Gastrocnemius medialis (tissue), 4 donors: Measurements from ENCODE around the gene CD244.

ENCODE experiments used
- POLR2A ChIP-seq, 2 donors: fragments of 450-650 bp; IDR thresholded peaks; one replicate each; pipeline ENCODE4 v1.6.1; 2017; ENCODE audit warnings: antibody characterized with exemption in 2 of 2, mild to moderate bottlenecking in 2 of 2, moderate library complexity in 2 of 2
- TF ChIP-seq, protein P1 (sequence below), 5 experiments: fragments of 450-650 bp in 3 of 5; fragments of 200-600 bp in 2 of 5; sonication (generic) in 2 of 5; IDR thresholded peaks in 4 of 5; conservative IDR thresholded peaks in 1 of 5; 1 replicate in 4 of 5; 2 replicates in 1 of 5; pipeline ENCODE4 v1.5.1; 2016 to 2019; ENCODE audit warnings: antibody characterized with exemption in 5 of 5, mild to moderate bottlenecking in 3 of 5, moderate library complexity in 3 of 5

DNA sequence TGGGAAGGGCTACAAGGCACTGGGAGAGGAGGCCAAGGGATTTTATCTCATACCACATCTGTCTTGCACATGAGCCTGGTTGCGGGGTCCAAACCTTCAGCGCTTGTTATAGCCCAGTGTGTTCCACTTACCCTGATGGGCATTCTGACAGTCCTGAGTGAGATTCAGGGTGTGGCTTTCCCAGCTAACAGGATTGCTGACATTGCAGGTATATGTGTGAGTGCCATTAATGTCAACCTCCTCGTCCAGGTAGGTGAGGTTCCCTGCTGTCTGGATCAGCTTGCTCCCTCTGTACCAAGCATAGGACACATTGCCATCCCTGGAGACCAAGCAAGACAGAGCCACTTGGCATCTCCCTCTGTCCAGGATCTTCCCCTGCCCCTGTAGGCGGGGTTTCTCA, 21.6 kb downstream of the CD244 start:
- TF ChIP-seq, protein P1, sequence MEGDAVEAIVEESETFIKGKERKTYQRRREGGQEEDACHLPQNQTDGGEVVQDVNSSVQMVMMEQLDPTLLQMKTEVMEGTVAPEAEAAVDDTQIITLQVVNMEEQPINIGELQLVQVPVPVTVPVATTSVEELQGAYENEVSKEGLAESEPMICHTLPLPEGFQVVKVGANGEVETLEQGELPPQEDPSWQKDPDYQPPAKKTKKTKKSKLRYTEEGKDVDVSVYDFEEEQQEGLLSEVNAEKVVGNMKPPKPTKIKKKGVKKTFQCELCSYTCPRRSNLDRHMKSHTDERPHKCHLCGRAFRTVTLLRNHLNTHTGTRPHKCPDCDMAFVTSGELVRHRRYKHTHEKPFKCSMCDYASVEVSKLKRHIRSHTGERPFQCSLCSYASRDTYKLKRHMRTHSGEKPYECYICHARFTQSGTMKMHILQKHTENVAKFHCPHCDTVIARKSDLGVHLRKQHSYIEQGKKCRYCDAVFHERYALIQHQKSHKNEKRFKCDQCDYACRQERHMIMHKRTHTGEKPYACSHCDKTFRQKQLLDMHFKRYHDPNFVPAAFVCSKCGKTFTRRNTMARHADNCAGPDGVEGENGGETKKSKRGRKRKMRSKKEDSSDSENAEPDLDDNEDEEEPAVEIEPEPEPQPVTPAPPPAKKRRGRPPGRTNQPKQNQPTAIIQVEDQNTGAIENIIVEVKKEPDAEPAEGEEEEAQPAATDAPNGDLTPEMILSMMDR (IDR thresholded peaks at IDR 0.05 in 4 of 5, conservative IDR thresholded peaks at IDR 0.05 in 1 of 5), result no peak
- no peak for TF ChIP-seq POLR2A (IDR thresholded peaks at IDR 0.05)
